HG02759 (cell line): ENCODE results near the gene FEZF2.

Experiments
- ATAC-seq: cut with Tn5 transposase; IDR thresholded peaks from one replicate; pipeline ENCODE4 v1.9.1; 2021; ENCODE audit warnings: mild to moderate bottlenecking, moderate library complexity; ENCODE audit not compliant: unreplicated experiment

FEZF2 gene

GRCh38 chr3:62332835-62333244 is 40.5 kb downstream of the FEZF2 start:
- no peak for ATAC-seq

GRCh38 chr3:62332017-62332416 is 41.3 kb downstream of the FEZF2 start:
- no peak for ATAC-seq

GRCh38 chr3:62329971-62330370 is 43.4 kb downstream of the FEZF2 start:
- no peak for ATAC-seq

GRCh38 chr3:62325896-62326295 is 47.5 kb downstream of the FEZF2 start:
- no peak for ATAC-seq

- ATAC-seq = no peak
These were observed 50.1 kb downstream of the FEZF2 start for GRCh38 chr3:62323241-62323640.
